Nephron progenitor cell (in vitro differentiated cells): ENCODE measurements around the gene PIWIL4.
"Not testable (repeated sequence)": the region's sequence is repeated elsewhere in the genome, so short reads cannot be mapped to it uniquely, and the experiment has no call there.

Experiments used
- DNase-seq: peaks from one replicate; pipeline ENCODE4 v3.0.0; 2021
- H3K27ac Mint-ChIP-seq: 2 replicates; pipeline ENCODE4 v1.8.0; 2021; ENCODE audit warnings: mild to moderate bottlenecking, moderate library complexity, mixed read lengths
- H3K27me3 Mint-ChIP-seq: 2 replicates; pipeline ENCODE4 v1.8.0; 2021; ENCODE audit warnings: mild to moderate bottlenecking, low read depth, mixed read lengths; ENCODE audit not compliant: poor library complexity
- H3K36me3 Mint-ChIP-seq: 2 replicates; pipeline ENCODE4 v1.8.0; 2021; ENCODE audit warnings: low read depth, mixed read lengths
- H3K4me1 Mint-ChIP-seq: 2 replicates; pipeline ENCODE4 v1.8.0; 2021; ENCODE audit warnings: mixed read lengths
- H3K4me3 Mint-ChIP-seq: 2 replicates; pipeline ENCODE4 v1.8.0; 2021; ENCODE audit warnings: mild to moderate bottlenecking, moderate library complexity, mixed read lengths
- H3K9me3 Mint-ChIP-seq: 2 replicates; pipeline ENCODE4 v1.8.0; 2021; ENCODE audit warnings: mild to moderate bottlenecking, moderate library complexity, mixed read lengths
- CTCF ChIP-seq: fragments of 200-600 bp; sonication (generic); IDR thresholded peaks from 2 replicates; pipeline ENCODE4 v1.5.0; 2021; ENCODE audit warnings: antibody characterized with exemption

The PIWIL4 gene

DNA sequence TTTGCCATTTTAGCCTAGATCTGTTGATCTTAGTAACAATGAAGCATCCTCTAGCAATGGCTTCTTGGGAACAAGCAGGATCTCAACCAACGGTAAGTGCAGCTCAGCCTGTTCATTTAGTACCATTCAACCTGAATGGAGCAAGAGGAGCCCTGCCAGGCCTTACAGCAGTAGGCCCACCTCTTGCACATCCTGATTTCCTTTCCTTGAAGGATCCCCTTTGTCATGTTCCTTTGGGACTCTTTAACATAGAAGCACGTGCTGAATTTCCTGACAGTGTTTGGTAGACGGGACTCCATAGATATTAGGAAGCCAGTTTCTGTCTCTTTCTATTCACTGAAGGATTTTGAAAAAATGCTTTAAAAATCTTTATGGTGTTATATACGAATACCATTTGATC is 1.5 kb downstream of the PIWIL4 start:
- Mint-ChIP-seq H3K4me3 (no peak overlapping the region), H3K36me3 (no peaks in the 10 kb centered on the region), H3K4me1 (no peaks in the 10 kb centered on the region), H3K27me3 (peaks cover 3% of the 10 kb centered on the region), H3K9me3 (peaks cover 10% of the 10 kb centered on the region), H3K27ac (no peak overlapping the region)
- no peak for DNase-seq
- no peak for TF ChIP-seq CTCF

GRCh38 chr11:94572975-94573374 is 5.8 kb downstream of the PIWIL4 start:
- H3K27ac Mint-ChIP-seq, H3K36me3 Mint-ChIP-seq, H3K27me3 Mint-ChIP-seq, H3K4me3 Mint-ChIP-seq, H3K9me3 Mint-ChIP-seq, DNase-seq: not testable (repeated sequence)
- H3K4me1 Mint-ChIP-seq: peaks cover 14% of the 10 kb centered on the region

DNA sequence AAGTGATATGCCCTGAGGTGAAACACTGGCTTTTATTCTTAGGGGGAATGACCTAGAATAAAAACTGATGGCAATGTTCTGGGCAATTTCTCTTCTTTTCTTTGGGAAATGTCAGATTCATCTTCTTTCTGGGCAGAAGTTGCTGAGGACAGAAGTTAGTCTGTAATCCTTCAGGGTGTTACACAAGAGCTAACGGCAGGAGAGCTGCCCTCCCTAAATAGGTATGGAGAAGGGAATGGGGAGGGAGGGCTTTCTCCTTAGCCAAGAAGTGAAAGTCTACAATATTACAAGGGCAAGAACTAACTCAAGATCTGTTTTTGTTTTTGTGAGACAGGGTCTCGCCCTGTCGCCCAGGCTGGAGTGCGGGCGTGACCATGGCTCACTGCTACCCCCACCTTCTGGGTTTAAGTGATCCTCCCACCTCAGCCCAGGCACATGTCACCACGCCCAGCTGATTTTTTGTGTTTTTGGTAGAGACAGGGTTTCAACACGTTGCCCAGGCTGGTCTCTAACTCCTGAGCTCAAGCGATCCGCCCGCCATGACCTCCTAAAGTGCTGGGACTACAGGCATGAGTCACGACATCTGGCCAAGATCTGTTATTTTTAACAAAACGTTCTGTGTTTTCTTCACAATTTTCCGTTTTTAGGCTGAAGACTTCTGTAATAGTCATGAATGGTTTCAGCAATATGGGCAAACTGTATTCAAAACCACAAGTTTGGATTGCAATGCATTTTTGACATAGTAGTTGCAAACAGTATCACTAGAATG is 7.2 kb downstream of the PIWIL4 start:
- TF ChIP-seq CTCF: no peak
- no peaks in the 10 kb centered on the region for H3K36me3 Mint-ChIP-seq
- no peak for DNase-seq
- peaks cover 14% of the 10 kb centered on the region for H3K4me1 Mint-ChIP-seq
- peak overlapping the region; percentile 8 for H3K27ac Mint-ChIP-seq
- H3K27me3 Mint-ChIP-seq: peaks cover 7% of the 10 kb centered on the region
- no peak overlapping the region for H3K4me3 Mint-ChIP-seq
- H3K9me3 Mint-ChIP-seq: peaks cover 10% of the 10 kb centered on the region

GRCh38 chr11:94576306-94576705 is 9.1 kb downstream of the PIWIL4 start:
- Mint-ChIP-seq H3K9me3 (peaks cover 10% of the 10 kb centered on the region), H3K27me3 (peaks cover 3% of the 10 kb centered on the region), H3K4me1 (peaks cover 17% of the 10 kb centered on the region), H3K36me3 (no peaks in the 10 kb centered on the region), H3K4me3 (no peak overlapping the region), H3K27ac (no peak overlapping the region)
- no peak for TF ChIP-seq CTCF
- no peak for DNase-seq

GRCh38 chr11:94577841-94578240 is 10.7 kb downstream of the PIWIL4 start:
- H3K36me3 Mint-ChIP-seq: no peaks in the 10 kb centered on the region
- H3K9me3 Mint-ChIP-seq: peaks cover 2% of the 10 kb centered on the region
- no peak for TF ChIP-seq CTCF
- DNase-seq: no peak
- peaks cover 3% of the 10 kb centered on the region for H3K27me3 Mint-ChIP-seq
- peaks cover 19% of the 10 kb centered on the region for H3K4me1 Mint-ChIP-seq
- H3K4me3 Mint-ChIP-seq: no peak overlapping the region
- no peak overlapping the region for H3K27ac Mint-ChIP-seq

- Mint-ChIP-seq H3K9me3 (no peaks in the 10 kb centered on the region), H3K4me1 (peaks cover 5% of the 10 kb centered on the region), H3K27me3 (peaks cover 3% of the 10 kb centered on the region), H3K4me3 (no peak overlapping the region), H3K36me3 (no peaks in the 10 kb centered on the region), H3K27ac (no peak overlapping the region)
- TF ChIP-seq CTCF: no peak
- no peak for DNase-seq
These were observed 14.8 kb downstream of the PIWIL4 start for GRCh38 chr11:94581926-94582325.
